Activated naive CD8-positive, alpha-beta T cell treated with anti-CD3 and anti-CD28 coated beads for 36 hours (primary cell): Measurements from ENCODE around the gene PRG2. TPM values are rescaled to one million over a fixed set of nuclear protein-coding genes. Genes with fewer than 3 reads are reported as not detected.

Experiments used
- DNase-seq: peaks from one replicate; pipeline ENCODE4 v3.0.0; 2021
- H3K27ac Mint-ChIP-seq: one replicate; pipeline ENCODE4 v1.8.0; 2022; ENCODE audit warnings: mild to moderate bottlenecking, moderate library complexity, mixed read lengths
- H3K27me3 Mint-ChIP-seq: one replicate; pipeline ENCODE4 v1.8.0; 2022; ENCODE audit warnings: mild to moderate bottlenecking, mixed read lengths
- H3K36me3 Mint-ChIP-seq: one replicate; pipeline ENCODE4 v1.8.0; 2021; ENCODE audit warnings: mild to moderate bottlenecking, mixed read lengths
- H3K4me1 Mint-ChIP-seq: one replicate; pipeline ENCODE4 v1.8.0; 2021; ENCODE audit warnings: mixed read lengths
- H3K4me3 Mint-ChIP-seq: one replicate; pipeline ENCODE4 v1.8.0; 2022; ENCODE audit warnings: mild to moderate bottlenecking, moderate library complexity, mixed read lengths
- H3K9me3 Mint-ChIP-seq: one replicate; pipeline ENCODE4 v1.8.0; 2022; ENCODE audit warnings: mixed read lengths
- total RNA-seq, 2 experiments: library from RNA; stranded (reverse); gene quantifications; one replicate each; pipeline ENCODE4 v1.2.3, GENCODE V29; 2021

PRG2 gene
- total RNA-seq, 2 experiments from 2014 or later = 0.54 to 2.1 TPM

DNA sequence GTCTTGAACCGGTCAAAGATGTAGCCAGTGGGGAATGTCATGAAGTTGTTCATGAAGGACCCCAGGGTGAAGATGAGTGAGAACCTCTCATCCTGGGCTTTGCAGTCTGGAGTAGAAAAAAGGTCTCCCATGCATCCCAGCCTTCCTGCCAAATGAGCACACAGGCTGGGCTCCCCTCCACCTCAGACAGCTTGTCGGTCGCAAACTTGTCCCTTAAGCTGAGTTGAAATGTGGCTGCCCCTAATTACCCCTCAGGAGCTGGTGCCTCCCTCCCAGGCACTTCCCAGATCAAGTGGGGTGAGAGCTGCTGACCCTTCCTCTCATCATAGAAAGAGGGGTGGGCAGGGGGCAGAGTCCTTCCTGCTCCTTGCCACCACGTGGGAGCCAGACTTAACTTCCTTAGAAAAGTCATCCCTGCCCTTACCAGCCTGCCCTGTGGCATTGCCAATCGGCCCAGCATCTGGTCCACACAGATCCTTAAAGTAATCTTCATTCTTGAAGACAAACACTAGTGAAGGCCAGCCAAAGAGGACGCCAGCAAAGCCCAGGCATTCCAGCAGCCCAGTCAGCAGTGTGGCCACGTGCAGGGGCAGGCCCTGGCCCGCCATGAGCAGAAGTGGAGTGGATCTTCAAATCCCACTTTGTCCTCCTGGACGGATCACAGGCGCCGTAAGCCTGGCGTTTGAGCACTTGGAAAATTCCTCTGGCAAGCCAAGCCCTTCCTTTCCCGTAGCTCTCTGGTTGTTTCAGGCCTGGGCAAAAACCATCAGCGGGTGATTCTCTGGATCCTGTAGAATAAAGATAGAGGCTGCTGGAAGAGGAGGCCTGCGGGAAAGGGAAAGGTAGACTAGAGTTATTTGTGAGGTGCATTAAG is 35.4 kb upstream of the PRG2 start:
- H3K4me3 Mint-ChIP-seq = peak overlapping the region; percentile 96
- peaks cover 43% of the 10 kb centered on the region for H3K4me1 Mint-ChIP-seq
- no peaks in the 10 kb centered on the region for H3K27me3 Mint-ChIP-seq
- H3K36me3 Mint-ChIP-seq = peaks cover 59% of the 10 kb centered on the region
- H3K27ac Mint-ChIP-seq = peak overlapping the region; percentile 97
- no peak for DNase-seq
- H3K9me3 Mint-ChIP-seq = no peaks in the 10 kb centered on the region

DNA sequence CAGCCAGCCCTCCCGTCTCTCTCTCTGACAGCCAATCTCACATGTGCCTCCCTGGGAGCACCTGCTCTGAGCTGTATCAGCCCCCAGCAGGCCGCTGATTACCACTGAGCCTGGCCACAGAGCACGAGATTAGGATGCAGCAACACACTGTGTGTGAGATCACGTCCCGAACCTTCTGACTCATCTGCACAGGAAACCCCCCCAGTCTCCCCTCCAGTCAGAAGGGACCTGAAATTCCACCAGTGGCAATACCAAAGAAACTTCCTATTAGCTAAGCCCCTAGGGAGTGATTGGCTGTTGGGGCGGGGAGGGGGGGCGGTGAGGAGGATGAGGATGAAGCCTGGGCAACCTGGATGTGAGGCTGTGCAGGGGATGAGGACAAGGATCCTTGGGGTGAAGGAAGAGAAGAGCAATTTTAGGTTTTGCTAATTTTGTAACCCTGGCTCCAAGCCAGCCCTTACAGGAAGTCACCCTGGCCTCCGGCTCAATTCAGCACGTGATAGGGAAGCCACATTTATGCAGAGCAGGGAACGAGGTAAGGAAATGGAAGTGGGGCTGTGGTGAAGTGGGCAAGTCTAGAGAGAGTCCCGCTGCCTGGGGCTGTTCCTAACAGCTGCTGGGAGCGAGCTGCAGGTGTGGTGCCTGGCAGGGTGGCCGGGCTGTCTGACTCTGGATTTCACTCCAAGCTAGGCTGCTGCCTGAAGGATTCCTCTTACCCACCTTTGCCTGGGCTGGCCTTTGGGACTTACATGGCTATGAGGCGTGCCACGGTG is 34.5 kb upstream of the PRG2 start:
- Mint-ChIP-seq H3K4me3 (peak overlapping the region; percentile 96), H3K27me3 (no peaks in the 10 kb centered on the region), H3K36me3 (peaks cover 67% of the 10 kb centered on the region), H3K4me1 (peaks cover 49% of the 10 kb centered on the region), H3K9me3 (no peaks in the 10 kb centered on the region), H3K27ac (peak overlapping the region; percentile 97)
- DNase-seq = peak; percentile 91

DNA sequence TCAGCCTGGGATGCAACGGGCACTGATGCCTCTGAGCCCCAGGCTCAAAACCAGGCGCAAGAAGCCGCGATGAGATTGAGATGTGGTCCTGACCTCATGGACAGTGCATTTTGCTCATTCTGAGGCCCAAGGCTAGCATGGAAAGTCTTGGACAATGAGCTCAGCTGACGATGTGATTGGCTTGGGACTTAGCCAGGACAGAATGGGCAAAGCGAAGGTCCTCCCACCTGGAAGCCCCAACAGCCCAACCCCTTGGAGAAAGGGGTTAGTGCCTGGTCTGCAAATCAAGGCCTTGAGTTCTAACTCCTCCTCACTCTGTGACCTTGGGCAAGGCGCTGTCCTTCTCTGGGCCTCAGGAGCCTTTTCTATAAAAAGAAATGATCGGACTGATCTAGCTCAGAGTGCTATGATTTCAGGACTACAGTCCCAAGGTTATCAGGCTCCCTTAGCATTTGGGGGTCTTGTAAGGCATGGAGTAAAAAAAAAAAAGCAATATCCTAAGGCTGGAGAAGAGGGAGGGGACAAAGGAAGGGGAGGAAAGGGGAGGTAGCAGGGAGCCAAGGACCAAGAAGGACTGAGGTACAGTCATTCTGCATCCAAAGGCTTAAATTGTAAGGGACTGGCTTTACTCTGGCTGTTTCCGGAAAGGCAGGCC is 33.8 kb upstream of the PRG2 start:
- Mint-ChIP-seq H3K27me3 (no peaks in the 10 kb centered on the region), H3K4me3 (peak overlapping the region; percentile 96), H3K36me3 (peaks cover 73% of the 10 kb centered on the region), H3K4me1 (peaks cover 53% of the 10 kb centered on the region), H3K9me3 (no peaks in the 10 kb centered on the region), H3K27ac (peak overlapping the region; percentile 97)
- no peak for DNase-seq

DNA sequence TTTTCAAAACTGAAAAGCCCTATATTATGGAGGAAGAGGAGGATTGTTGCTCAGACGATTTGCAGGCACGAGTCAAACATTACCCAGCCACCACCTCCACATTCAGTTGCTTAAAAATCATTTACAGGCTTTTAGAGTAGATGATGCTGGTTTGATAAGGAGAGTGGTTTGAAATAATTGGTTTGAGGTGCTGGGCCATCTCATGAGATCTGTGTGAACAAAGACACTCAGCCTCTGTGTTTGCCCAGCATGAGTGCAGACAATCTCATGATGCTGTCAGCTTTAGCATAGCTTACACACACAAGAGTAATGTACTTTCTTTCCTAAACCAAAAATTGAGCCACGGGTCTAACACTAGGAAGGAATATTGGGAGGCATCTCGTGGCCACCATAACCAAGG is 32.2 kb upstream of the PRG2 start:
- peak overlapping the region; percentile 96 for H3K4me3 Mint-ChIP-seq
- H3K4me1 Mint-ChIP-seq = peaks cover 57% of the 10 kb centered on the region
- no peak for DNase-seq
- H3K36me3 Mint-ChIP-seq = peaks cover 87% of the 10 kb centered on the region
- no peaks in the 10 kb centered on the region for H3K27me3 Mint-ChIP-seq
- H3K27ac Mint-ChIP-seq = peak overlapping the region; percentile 34
- H3K9me3 Mint-ChIP-seq = no peaks in the 10 kb centered on the region

DNA sequence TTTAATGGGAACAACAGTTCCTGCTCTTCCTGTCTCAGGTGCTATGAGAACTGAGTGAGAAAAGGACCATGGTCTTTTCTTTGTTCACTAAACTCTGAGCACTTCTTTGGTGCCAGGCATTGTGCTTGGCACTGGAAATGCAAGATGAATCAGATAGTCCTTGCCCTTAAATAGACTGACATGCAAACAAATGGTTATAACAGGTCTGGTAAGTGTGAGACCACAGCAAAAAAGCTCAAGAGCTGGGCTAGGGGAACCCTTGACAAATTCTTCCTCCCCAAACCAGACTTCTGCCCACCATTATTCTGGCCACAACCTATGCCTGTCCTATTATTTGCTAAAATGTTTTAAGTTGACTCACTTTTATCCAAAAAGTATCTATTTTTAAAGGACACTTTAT is 31.4 kb upstream of the PRG2 start:
- H3K27ac Mint-ChIP-seq = no peak overlapping the region
- DNase-seq = no peak
- H3K4me1 Mint-ChIP-seq = peaks cover 57% of the 10 kb centered on the region
- H3K27me3 Mint-ChIP-seq = no peaks in the 10 kb centered on the region
- H3K9me3 Mint-ChIP-seq = no peaks in the 10 kb centered on the region
- no peak overlapping the region for H3K4me3 Mint-ChIP-seq
- peaks cover 95% of the 10 kb centered on the region for H3K36me3 Mint-ChIP-seq

DNA sequence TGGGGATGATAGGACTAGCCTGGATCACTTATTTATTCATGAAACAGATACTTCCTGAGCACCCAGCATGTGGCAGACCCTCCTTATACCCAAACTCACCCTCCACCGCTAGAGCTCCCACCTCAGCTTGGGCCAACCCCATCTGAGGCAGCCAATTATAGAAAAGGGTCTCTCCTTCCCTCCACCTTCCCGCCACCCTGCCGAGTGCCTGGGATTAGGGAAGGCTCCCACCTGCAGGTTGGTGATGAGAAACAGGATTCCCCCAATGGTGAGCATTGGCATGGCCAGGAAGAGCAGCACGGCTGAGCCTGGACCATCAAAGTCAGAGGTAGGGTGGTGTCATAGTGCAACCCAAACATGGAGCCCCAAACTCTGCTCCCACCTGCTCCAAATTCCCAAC is 30.6 kb upstream of the PRG2 start:
- H3K4me1 Mint-ChIP-seq = peaks cover 65% of the 10 kb centered on the region

DNA sequence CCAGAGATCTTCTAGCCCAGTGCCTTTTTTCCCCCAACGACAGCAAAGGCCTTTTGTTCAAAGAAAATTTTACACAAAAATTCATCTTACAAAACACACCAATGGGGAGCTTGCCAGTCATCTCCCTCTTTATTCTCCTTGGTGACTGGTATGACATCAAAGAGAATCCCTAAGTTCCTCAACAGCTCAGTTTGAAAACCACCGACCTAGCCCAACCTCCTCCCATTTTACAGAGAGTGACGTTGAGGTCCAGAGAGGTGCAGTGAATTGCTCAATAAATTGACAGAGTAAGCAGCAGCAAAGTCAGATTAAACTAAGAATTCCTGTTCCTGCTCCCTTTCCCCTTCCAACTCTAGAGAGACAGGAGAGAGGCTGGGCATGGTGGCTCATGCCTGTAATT is 28.7 kb upstream of the PRG2 start:
- Mint-ChIP-seq H3K27ac (no peak overlapping the region), H3K4me3 (no peak overlapping the region), H3K9me3 (no peaks in the 10 kb centered on the region), H3K36me3 (peaks cover 90% of the 10 kb centered on the region), H3K27me3 (no peaks in the 10 kb centered on the region), H3K4me1 (peaks cover 73% of the 10 kb centered on the region)
- DNase-seq = no peak

More for the DNA sequence above, 30.6 kb upstream of the PRG2 start:
- Mint-ChIP-seq H3K27me3 (no peaks in the 10 kb centered on the region), H3K36me3 (peaks cover 94% of the 10 kb centered on the region), H3K27ac (peak overlapping the region; percentile 20), H3K4me3 (no peak overlapping the region), H3K9me3 (no peaks in the 10 kb centered on the region)
- no peak for DNase-seq

DNA sequence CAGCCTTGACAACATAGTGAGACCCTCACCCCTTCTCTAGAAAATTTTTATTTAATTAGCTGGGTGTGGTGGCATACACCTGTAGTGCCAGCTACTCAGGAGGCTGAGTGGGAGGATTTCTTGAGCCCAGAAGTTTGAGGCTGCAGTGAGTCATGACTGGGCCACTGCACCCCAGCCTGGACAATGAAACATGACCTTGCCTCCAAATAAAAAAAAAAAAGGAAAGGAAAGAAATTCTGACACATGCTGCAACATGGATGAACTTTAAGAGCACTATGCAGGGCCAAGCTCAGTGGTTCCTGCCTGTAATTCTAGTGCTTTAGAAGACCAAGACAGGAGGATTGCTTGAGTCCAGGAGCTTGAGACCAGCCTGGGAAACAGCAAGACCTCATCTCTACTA is 27.7 kb upstream of the PRG2 start:
- no peaks in the 10 kb centered on the region for H3K27me3 Mint-ChIP-seq
- H3K36me3 Mint-ChIP-seq = peaks cover 90% of the 10 kb centered on the region
- H3K9me3 Mint-ChIP-seq = no peaks in the 10 kb centered on the region
- H3K4me1 Mint-ChIP-seq = peaks cover 75% of the 10 kb centered on the region
- no peak overlapping the region for H3K4me3 Mint-ChIP-seq
- no peak for DNase-seq
- H3K27ac Mint-ChIP-seq = no peak overlapping the region

DNA sequence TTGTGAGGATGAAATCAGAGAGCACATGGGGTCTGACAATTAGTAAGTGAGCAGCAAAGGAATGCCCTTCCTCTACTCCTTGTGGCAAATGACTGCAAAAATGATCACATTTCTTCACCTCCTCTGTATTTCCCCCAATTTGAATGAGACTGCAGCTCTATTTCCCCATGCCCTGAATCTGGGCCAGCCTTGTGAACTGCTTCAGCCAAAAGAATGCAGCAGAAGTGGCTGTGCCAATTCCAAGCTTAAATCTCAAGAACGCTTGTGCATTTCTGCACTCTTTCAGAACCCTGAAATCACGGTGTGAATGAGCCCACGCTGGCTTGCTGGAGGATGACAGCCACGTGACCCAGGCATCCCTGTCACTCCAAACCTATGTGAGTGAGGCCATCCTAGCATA is 26.6 kb upstream of the PRG2 start:
- no peaks in the 10 kb centered on the region for H3K27me3 Mint-ChIP-seq
- no peak overlapping the region for H3K27ac Mint-ChIP-seq
- peaks cover 86% of the 10 kb centered on the region for H3K36me3 Mint-ChIP-seq
- no peak overlapping the region for H3K4me3 Mint-ChIP-seq
- DNase-seq = no peak
- no peaks in the 10 kb centered on the region for H3K9me3 Mint-ChIP-seq
- peaks cover 67% of the 10 kb centered on the region for H3K4me1 Mint-ChIP-seq

DNA sequence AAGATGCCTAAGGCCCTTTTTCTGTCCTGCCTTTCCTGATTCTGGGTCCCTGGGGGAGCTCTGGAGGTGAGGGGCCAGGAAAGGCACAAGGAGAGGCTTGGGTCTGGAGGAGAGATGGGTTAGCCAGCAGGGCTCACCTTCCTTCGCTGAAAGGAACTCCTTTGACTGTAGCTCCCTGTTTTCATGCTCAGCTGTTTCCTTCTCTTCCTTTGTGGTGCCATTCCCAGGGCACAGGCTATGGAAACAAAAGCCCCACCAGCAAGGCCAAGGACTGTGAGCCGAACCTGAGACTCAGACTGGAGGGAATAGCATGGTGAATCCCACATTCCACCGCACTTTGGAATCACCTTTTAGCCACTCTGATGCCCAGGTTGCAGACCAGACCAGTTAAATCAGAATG is 26.0 kb upstream of the PRG2 start:
- Mint-ChIP-seq H3K4me3 (no peak overlapping the region), H3K27ac (no peak overlapping the region), H3K36me3 (peaks cover 83% of the 10 kb centered on the region), H3K9me3 (no peaks in the 10 kb centered on the region), H3K27me3 (no peaks in the 10 kb centered on the region), H3K4me1 (peaks cover 63% of the 10 kb centered on the region)
- no peak for DNase-seq

DNA sequence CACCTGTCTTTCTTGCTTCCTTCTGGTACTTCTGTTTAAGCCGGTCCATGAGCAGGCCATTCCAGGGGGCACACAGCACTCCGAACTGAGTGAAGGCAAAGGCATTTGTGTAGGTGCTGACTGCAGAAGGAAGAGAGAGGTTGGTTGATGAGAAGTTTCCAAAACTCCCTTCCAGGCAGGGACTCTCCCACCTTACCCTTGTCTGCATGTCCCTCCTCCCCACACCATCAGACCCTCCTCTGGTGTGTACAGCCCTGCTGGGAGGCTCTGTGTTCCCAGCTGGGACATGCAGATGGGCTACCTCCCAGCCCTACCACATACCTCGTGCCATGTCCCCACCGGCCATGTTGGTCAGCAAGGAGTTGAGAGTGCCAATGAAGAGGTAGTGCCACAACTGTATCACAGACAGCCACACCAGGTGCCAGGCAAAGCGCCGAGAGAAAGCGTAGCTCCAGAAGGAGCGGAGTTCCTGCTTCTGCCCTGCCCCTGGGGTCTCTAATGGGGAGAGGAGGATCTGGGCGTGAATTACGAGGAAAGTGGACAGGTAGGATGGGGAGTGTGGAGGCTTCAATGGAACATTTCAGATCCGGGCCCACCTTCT is 24.3 kb upstream of the PRG2 start:
- DNase-seq = no peak
- peaks cover 58% of the 10 kb centered on the region for H3K4me1 Mint-ChIP-seq
- H3K4me3 Mint-ChIP-seq = no peak overlapping the region
- no peaks in the 10 kb centered on the region for H3K9me3 Mint-ChIP-seq
- H3K27ac Mint-ChIP-seq = no peak overlapping the region
- H3K27me3 Mint-ChIP-seq = no peaks in the 10 kb centered on the region
- peaks cover 79% of the 10 kb centered on the region for H3K36me3 Mint-ChIP-seq

DNA sequence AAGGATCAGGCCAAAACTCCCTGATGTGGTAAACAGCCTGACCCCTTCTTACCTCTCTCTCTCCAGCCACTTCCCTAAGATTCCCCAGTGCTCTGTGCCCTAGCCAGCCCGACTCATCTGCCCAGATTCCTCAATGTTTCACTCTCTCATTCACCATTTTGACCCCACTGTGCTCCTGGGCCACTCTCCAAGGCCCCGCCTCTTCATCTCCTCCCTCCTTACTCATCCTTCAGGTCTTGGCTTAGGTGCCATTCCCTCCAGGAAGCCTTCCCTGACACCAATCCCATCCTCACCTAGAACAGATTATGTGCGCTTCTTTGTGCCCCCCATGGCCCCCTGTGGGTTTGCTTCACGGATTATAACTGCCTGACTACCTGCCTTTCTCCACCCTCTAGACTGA is 23.2 kb upstream of the PRG2 start:
- Mint-ChIP-seq H3K9me3 (no peaks in the 10 kb centered on the region), H3K27me3 (no peaks in the 10 kb centered on the region), H3K27ac (peak overlapping the region; percentile 10), H3K4me3 (peak overlapping the region; percentile 6), H3K36me3 (peaks cover 80% of the 10 kb centered on the region), H3K4me1 (peaks cover 59% of the 10 kb centered on the region)
- DNase-seq = no peak

DNA sequence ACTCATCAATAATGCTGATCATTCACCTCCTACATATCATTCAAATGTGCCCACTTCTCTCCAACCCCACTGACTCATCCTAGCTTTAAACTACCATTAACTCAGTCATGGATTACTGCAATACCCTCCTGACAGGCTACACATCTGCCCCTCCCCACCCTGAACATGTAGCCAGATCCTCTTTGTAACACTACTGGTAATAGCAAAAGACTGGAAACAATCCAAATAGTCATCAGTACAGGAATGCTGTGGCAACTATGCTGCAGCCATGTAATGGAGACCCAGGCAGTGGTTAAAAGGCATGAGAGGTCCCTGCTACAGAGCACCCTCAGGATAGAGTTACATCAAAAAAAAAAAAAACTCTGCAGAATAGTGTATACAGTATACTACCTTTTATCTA is 19.8 kb upstream of the PRG2 start:
- Mint-ChIP-seq H3K4me1 (peaks cover 70% of the 10 kb centered on the region), H3K27ac (peak overlapping the region; percentile 67), H3K4me3 (no peak overlapping the region), H3K9me3 (no peaks in the 10 kb centered on the region), H3K36me3 (peaks cover 80% of the 10 kb centered on the region), H3K27me3 (no peaks in the 10 kb centered on the region)
- DNase-seq = no peak

DNA sequence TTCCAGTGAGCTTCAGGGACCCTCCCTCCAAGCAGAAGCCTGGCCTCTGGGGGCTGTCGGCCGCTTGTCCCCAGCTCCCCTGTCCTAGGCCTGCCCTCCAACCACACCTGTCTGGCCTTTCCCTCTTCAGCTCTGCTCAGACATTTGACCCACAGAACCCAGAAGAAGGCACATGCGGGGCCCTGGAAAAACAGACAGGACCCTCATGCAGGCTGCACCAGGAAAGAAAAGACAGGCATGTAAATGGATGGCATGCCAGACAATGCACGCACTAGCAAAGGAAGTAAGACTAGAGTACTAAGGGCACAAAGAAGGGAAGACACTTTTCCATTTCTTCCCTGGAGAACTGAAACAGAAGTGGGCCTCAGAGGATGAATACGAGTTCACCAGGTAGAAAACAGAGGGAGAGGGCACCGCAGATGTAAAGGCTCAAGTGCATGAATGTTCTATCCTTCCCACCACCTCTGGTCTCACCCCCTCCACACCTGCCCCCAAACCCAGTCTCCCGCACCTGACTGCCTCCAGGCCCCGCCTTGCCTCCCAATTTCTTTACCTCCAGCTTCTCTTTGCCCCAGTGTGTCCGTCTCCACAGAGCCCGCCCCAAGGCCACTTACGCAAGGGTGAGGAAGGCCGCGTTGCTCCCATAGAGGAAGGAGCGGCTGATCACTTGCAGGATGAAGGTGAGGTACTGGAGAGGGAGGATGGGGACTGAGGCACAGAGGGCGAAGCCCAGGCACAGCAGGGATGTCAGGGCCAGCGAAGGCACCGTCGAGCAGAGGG is 19.1 kb upstream of the PRG2 start:
- Mint-ChIP-seq H3K27ac (peak overlapping the region; percentile 92), H3K36me3 (peaks cover 79% of the 10 kb centered on the region), H3K4me1 (peaks cover 68% of the 10 kb centered on the region), H3K27me3 (no peaks in the 10 kb centered on the region), H3K9me3 (no peaks in the 10 kb centered on the region), H3K4me3 (no peak overlapping the region)
- no peak for DNase-seq
